GM21526 (cell line): ENCODE measurements around the gene REG3A.

ENCODE experiments used
- ATAC-seq: cut with Tn5 transposase; IDR thresholded peaks from one replicate; pipeline ENCODE4 v1.9.1; 2021; ENCODE audit warnings: moderate library complexity; ENCODE audit not compliant: unreplicated experiment, low FRiP score

REG3A gene

DNA sequence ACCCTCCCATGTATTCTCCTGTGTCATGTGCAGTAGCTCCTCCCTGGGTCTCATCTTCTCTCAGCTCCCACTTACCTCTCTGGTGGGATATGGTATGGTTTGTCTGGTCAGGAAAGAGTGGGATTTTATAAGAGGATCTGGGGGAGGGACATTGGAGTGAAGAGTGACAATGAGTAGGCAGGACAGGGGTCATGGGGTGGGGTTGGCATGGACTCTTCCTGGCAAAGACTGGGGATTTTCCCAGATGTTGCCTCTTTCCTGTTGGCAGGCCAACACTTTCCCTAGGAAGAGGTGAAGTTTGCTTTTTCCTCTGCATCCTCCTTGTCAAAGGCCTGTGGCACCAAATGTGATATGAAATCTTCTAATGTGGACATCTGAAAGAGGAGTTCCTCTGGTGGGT is at the start of gene REG3A:
Gene REG3A (minus strand): TSS at position 101 of the 400 bp plus-strand sequence. CDS start 348 bp downstream, outside the sequence.
- ATAC-seq: no peak

DNA sequence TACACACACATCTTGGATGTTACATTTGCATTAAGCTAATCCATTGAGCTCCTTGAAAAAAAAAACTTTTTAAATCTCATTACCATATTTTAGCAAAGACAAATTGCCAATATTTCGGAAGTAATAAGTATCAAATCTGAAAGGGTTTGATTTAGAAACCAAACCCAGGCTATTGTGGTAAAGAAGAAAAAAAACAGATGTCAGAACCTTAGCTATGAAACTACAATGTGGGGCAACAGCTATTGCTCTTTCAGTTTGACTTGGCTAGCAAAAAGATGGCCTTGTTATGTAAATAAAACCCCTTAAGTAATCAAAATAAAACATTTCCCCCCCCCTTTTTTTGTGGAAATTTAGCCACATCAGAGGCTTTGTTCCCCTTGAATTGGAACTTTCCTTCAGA is 41.2 kb upstream of the REG3A start:
- no peak for ATAC-seq

DNA sequence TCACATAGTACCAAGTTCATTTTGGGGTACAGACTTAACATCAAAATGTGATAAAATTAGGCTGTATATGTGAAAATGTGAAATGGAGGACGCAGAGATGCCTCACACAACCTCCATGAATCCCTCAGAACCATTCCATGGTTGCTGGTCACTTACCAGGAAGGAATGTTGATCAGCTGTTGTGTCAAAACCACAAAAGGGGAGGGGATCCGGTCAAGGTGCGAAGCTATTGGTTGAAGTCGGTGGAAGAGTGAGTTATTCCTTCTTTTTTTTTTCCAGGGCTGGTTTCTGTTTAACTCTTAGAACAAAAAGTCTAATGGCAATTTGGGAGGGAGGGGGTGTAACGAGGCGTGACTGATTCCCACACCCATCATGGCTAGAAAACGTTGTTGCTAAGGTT is 32.3 kb upstream of the REG3A start:
- no peak for ATAC-seq

DNA sequence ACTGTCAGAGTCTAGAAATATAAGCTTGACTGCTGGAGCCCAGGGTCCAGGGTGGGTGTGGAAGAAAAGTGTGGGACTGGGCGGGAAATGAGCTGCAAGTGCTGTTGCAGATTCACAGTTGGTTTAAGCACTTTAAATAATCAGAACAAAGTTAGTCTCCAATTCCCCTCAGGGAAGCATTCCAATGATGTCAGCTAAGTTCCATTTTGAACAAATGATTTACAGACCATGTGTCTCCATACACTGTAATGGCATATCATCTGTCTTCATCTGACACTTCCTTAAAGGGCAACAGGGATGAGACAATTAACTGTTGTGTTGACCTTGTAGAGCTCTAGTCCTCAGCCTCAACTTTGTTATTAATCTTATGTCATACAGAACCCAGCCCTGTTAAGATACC is 31.5 kb upstream of the REG3A start:
- no peak for ATAC-seq

DNA sequence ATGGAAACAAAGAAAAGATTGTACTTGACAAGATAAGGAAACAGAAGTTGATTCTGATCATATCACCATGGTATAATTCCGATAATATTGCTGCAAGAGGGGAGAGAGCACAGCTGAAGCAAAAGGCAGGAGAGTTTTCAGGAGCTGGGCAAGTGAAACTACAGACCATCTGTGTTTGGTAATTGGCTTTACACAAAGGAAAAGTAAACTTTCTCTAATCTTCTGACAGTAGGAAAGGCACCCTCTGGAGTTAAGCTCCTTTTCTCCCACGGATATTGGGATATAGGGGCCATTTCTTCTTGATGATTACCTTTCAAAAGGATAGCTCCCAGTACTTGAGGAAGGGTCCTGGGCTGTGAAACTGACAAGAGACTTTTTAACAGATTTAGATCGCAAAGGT is 29.9 kb upstream of the REG3A start:
- no peak for ATAC-seq

DNA sequence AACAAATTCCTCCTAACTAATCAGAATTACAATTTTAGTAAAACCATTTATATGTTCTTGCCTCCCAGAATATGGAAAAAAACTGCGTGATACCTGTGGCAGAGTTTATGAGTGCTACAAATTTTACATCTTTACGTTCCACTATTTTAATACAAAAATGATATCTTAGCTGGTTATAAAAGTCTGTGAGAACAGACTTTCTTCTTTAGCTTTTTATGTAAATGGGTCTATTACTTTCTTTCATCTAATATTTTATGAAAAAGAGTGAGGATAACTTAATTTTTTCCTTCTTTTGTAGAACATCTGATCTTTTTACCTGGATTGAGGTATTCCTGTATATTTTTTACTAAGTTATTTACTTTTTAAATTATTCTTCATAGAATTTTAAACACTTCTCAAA is 22.1 kb upstream of the REG3A start:
- no peak for ATAC-seq

DNA sequence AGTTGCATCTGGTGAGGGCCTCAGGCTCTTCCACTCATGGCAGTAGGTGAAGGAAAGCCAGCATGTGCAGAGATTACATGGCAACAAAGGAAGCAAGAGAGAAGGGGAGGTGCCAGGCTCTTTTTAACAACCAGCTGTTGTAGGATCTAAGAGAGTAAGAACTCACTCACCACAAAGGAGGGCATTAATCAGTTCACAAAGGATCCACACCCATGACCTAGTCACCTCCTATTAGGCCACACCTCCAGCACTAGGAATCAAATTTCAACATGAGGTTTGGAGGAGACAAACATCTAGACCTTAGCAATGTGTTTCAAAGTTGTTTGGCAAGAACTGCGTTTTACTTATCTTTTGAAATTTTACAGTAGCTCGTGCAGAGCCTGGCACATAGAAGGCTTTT is 20.5 kb upstream of the REG3A start:
- no peak for ATAC-seq

DNA sequence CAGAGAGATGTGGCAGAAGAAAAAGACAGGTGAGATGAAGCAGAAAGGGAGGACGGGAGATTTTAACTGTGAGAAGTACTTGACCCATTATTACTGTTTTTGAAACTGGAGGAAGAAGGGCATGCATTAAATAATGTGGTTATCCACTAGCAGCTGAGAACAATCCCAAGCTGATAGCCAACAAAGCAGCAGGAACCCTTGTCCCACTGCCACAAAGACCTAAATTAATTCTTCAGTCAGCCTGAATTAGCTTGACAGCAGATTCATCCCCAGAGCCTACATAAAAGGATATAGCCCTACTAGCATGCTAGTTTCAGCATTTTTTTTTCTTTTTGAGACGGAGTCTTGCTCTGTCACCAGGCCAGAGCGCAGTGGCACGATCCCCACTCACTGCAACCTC is 19.5 kb upstream of the REG3A start:
- no peak for ATAC-seq

DNA sequence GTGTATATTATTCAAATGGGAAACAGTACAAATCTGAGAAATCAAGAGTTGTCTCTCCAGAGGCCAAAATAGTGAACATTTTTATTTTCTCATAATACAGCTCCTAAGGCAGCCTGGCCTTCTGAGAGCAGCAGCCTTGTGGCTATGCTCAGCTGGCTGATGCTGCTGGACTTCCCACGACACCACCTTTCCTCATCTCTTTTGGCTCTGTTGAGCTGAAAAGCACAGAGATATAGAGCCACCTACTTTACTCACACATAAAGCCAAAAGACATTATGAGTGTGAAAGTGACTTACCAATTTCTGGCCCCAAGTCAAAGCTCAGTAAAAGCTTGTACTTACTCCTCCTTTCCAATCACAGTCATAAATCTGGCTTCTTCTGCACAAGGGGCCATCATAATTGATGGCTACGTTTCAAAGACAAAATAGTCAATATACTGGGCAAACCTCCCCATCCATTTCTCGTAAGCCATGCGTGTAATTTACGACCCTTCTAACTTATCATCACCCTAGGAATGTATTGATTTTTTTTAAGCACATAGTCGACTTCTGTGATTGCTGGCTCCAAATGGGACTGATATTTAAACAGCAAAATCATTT is 18.6 kb upstream of the REG3A start:
- ATAC-seq: no peak

DNA sequence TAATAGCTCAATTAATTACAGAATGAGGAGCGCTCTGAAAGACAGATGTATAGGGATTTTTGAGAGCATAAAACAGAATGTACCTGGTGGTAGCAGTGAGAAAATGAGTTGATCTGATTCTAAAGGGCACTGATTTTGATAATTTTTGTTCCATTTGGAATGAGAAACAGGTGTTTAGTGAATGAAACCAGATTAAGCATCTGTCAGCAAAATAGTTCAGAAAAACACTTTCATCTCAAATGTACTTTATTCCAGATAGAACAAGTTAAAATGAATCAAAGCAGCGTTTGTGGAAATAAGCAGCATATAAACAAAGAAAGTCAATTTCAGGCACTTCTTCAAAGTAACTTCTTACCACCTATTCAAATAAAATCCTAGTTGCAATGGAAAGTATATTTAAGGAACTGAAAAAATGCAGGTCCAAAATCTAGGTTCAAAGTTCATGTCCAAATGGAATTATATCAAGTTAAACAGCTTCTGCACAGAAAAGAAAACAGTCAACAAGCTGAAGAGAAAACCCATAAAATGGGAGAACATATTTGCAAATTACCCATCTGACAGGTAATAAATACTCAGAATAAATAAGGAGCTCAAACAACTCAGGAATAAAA is 11.9 kb upstream of the REG3A start:
- ATAC-seq: no peak

DNA sequence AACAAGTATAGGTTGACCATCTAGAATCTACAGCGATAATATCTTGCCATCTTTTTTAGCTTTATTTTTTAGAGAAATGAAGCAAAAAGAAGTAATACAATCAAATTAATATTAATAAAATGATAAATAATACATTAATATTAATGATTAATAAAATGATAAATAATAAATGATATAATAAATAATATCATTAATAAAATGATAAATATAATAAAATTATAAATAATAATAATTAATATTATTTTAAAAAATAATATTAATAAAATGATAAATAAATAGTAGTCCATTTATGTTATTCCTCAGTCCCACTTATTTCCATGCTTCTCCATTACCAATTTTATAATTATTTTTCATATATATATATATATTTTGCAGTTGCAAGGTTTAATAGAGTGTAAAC is 3.2 kb upstream of the REG3A start:
- ATAC-seq: no peak

DNA sequence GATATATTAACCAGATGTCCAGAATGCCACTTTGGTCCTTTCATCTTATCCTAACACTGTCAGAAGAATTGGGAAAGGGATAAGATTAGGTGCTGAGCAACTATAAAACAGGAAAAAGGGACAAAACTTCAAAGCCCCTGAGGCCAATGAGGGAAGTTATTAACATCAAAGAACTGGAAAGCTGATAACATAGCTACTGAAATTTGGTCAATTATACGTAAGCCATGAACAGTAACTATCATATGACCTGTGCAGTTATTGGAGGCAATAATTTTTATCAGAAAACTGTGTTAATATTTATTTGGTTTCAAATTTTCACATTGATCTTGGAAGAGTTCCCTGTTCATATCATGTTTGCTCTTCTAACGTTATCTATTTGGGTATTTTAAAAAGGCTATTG is 2.6 kb upstream of the REG3A start:
- ATAC-seq: no peak

DNA sequence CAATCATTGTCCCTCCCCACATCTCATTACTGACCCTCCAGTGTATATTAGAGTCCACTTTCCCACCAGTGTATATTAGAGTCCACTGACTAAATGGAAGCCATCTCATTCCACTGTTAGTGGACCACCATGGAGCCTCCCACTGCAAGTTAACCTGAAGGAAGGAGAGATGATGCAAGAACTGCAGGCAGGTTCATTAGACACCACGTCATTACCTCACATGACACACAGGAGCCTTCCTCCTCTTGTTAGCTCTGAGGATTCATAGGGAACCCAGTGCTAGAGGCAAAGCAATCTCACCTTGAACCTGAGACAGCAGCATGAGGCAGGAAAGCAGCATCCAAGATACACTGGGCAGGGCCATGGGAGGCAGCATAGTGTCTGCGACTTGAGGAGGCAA is 523 bp downstream of the REG3A start:
- no peak for ATAC-seq

DNA sequence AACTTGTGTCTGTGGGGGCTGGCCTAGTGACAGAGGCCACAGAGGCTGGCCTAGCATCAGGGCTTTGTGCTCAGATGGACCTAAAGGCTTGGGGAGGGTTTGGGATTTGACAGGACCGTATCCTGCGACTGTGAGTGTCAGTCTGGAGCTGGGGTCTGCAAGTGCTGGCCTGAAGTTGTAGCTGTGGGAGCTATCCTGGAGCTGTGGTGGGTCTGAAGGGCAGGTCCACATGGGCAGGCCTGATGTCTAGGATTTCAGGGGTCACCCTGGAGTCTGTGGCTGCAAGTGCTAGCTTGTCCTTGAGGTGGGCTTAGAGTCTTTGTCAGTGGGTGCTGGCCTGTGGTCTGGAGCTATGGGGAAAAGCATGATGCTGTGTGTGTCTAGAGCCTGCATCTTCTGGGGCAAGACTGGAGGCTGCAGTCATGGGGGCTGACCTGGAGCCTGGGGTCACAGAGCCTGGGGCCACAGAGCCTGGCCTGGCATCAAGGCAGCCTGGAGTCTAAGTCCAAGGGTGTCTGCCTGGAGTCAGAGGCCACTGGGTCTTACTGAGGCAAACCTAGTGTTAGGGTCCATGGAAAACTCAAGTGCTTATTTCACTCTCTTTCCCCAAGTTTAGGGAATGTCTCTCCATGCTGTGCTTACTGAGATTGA is 3.6 kb downstream of the REG3A start:
- no peak for ATAC-seq

DNA sequence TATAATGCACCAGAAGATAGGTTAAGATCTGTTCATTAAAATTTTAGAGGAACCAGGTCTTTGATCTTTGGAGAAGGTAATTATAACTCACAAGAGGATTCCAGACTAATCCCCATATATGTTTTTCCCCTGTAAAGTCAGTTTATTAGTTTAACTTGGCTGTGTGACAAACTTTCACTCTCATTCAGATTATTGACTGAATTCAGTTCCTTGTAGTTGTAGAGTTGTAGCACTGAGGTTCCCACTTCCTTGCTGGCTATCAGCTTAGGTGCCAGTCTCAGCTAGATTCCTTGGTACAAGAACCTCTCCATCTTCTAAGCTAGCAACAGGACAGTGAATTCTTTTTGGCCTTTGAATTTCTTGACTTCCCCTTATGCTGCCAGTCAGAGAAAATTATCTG is 20.1 kb downstream of the REG3A start:
- no peak for ATAC-seq

DNA sequence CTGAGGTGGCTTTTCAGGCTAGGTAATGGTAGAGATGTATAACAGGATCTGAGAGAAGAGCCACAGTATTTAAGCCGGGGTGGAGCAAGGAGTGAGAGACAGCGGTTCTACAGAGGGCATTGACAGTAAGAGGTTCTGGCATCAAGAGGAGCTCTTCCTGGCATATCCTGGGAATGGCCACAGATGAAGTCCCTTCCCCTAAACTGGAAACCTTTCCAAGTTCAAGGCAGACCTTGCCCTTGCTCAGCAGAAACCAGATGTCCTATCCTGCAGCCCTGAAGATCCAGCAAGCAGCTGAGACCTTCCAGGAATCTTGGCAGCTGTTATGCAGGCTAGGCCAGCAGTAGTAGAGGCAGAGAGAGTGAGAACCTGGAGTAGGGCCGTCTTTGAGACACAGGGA is 21.2 kb downstream of the REG3A start:
- ATAC-seq: no peak

DNA sequence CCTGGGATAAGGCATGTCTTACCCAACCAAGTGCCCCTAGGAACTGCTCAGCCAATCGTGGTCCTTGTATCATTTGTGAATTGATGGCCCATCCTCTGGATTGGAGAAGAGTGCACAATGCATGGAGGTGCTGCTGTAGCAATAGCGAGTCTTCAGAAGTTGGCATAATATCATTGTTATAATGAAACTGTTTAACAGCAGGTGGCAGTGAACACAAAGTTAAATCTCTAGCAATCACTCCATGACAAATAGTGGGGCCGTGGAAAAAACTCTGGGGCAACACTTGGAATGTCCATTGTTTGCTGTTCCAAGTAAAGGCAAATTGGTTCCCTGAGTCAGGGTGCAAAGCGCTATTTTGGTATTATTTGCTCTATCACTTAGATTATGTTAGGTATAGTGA is 27.9 kb downstream of the REG3A start:
- no peak for ATAC-seq

DNA sequence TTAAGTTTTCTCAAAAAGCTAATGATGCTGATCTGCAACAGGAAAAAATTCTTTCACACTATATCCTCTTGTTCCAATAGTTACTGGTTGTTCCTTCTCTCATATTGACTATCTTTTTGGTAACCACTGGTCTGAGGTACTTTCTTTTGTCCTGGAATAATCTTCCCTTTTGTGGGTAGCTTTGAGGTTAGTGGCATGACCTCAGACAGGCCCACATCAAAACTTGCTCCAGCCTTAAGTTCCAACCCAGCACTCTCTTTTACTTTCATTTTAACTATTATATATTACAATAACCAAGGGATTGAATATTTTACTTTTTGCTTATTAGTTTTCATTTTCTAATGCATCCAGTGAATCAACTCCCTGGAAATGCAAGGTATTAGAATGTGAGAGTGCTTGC is 29.7 kb downstream of the REG3A start:
- no peak for ATAC-seq

DNA sequence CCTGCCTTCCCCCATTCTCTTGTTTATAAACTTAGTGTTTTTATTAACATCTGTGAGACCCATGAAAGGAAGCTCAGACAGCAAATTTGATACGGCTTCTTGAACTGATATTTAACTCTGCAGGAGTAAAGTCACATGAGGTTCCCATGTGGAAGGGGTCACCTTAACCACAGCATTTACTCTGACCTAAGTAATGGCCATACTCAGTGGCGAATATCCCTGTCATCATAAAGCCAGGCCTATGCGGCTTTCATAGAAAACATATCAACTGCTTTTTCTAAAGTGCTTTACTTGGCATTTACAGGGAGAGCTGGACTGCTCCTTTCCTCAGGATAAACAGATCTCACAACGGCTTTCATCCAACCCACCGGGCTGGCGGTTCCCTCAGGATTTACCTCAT is 30.3 kb downstream of the REG3A start:
- no peak for ATAC-seq

DNA sequence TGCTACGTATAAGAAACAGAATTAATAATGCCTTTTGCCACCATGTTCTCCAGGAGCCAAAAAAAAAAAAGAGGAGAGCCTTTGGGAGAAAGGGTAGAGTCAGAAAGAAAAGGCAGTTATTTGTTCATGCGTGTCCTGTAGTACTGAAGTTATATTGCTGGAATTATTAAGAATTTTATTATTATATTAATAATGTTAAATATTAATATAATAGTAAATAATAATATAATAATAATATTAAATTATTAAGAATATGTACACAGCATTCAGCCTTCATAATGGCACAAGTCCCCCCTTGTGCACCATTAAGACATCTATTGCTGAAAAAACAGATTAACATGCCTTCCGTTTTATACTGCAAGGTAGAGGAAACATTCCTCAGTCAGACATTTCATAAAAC is 31.1 kb downstream of the REG3A start:
- no peak for ATAC-seq

DNA sequence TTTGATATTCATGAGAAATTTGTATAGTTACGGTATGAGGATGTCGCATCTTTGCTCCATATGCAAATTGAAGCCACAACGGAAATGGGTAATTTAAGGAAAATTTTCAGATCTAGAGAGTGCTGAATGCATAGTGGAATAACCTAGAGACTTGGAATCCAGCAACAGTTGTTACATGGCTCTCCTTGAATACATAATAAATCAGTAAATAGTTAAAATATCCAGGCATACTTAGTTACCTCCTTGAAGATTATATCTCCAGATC is 33.9 kb downstream of the REG3A start:
- ATAC-seq: no peak

DNA sequence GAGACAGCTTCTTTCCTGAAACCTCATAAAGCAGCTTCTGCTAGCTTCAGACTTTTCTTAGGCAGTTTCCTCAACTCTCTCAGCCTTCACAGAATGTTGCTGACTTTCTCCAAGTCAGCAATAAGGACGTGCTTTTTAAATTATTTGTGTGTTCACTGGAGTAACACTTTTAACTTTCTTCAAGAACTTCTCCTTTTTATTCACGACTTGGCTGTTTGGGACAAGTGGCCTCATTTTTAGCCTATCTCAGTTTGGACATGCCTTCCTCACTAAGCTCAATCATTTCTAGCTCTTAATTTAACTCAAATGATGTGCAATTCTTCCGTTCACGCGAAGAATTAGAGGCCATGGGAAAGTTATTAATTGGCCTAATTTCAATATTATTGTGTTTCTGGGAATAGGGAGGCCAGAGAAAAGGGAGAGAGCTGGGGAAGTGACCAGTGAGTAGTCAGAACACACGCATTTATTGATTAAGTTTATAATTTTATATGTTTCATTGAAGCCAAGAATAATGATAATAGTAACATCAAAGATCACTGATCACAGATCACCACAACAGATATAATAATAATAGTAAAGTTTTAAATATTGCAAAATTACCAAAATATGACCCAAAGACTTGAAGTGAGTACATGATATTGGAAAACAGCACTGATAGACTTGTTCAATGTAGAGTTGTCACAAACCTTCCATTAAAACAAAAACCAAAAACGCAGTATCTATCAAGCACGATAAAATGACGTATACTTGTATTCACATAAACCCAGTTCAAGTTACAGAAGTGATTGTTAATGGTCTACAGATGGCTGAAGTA is 34.4 kb downstream of the REG3A start:
- ATAC-seq: no peak
